GM19455 (cell line): ENCODE results near the gene GLCE.

Source experiments
- ATAC-seq: cut with Tn5 transposase; IDR thresholded peaks from one replicate; pipeline ENCODE4 v1.9.1; 2021; ENCODE audit not compliant: unreplicated experiment

Gene GLCE

DNA sequence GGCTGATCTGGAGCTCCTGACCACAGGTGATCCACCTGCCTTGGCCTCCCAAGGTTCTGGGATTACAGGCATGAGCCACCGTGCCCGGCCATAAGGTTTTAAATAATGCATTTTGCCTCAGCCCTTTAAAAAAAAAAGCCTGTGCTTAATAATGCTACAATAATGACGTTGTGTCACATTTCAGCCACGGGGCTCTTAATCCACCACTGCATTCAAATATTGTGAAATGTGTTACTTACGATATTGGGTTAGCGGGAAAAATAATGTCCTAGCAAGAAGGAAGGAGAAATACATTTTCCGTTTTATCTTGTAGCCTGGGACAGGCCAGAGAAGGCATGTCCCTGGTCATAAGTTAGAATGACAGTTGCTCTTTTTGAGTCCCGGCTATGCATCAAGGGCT lies 155.9 kb downstream of the GLCE start:
- ATAC-seq, result no peak

DNA sequence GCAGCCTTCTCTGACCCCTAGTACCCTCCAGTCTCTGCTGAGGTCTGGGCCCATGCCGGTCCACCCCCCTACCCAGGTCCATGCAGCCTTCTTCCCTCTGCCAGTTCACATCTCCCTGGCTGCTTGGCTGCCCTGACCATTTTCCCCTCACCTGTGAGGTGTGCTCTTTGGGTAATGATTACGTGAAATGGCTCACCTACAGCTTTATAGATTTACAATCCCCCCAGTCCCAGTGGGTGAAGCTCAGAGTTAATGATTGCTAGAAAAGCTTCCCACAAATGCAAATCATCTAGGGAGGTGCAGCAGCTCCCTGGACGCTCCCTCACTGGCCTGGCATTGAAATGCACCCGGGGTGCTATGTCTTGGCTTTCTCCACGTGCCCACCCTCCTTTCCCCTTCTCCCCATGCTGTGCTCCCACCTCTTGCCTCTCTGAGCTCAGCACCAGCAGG lies 157.0 kb downstream of the GLCE start:
- no peak for ATAC-seq

DNA sequence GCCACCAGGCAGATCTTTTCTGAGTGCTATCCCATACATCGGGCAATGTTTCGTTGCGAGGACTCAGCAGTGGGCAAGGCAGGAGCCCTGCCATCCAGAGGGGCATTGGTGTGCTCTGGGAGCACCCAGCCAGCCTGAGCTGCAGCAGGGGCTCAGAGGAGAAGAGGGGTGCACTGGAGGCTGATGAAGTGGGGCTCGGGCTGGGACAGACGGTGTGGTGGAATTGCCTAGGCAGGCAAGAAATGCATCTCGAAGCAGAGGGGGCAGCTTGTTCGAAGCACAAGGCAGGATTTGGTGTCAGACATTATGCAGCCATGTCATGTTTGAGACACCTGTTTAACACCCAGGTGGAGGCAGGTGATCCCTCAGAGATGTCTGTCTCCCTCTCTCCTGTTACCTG lies 157.6 kb downstream of the GLCE start:
- no peak for ATAC-seq

DNA sequence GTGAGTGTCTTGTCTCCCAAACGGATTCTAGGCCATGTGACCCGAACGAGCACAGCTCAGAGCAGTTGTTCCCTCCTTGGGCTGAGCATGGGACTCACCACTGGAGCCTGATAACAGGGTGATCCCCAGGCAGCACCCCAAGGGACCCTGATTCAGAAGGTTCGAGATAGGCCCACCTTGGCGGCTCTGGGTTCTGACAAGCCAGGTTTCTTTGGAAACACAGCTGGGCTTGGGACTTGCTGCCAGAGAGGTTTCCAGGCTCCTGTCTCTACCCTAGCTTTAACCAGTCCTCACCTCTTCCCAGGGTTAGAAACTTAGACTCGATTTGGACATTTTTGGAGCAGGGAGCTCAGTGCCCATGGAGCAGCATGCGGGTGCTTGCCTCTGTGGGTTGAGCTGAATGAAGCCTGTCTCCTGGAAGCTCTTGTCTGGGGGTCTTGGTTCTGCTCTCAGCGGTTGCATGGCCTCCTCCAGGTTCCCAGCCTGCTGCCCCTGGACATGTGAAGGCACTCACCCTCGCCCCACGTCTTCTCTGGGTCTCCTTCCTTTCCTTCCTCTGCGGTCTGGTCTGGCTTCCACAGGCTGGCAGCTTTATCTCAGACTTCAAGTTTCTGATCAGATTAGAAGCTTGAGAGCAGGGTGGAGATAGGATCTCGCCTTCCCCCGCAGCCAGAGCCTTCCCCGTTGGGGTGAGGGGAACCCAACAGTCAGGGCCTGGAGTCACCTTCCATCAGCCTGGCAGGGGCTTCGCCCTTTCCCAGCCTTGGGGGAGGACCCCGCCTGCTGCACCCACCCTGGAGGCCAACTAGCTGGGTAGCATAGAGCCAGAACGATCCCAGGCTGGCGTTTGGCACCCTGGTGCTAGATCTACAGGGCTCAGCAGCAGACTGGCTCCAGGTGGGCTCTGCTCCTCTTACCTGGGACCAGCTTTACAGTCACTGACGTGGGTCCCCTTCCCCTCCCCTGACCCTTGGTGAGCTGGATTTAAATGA lies 159.2 kb downstream of the GLCE start:
- no peak for ATAC-seq

DNA sequence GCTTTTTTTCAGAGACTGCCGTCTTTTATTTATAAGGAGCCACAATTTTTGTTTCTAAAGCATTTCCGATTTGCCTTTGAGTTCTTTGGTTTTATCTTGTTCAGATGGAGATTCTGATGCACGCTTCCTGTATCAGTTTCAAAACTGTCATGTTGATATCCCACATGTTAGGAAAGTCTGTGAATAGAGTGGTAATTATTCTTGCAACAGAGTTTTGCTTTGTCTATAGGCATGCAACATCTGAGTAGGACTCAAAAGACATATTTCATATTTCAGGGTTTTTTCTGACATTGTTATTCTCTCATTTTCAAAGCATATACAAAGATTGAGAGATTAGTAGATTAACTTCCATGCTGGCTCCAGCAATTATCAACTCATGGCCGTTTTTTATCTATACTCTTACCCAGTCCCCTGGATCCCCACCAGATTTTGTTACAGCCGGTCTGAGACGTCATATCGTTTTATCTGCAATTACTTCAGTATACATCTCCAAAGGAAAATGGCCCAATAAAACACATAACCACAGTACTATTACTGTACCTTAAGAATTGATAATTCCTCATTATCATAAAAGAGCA lies 160.6 kb downstream of the GLCE start:
- no peak for ATAC-seq
